Measurements from ENCODE around the gene HACE1.

The HACE1 gene

GRCh38 chr6:104896914-104897313, 37.2 kb upstream of the HACE1 start:
- Histone ChIP-seq H3K4me2 (ENCODE audit: low read length) (no peak overlapping the region), H3K27ac (ENCODE audit: low read depth, low read length) (no peak overlapping the region), H2BK120ac (ENCODE audit: low read depth, low read length) (no peak overlapping the region), H3K56ac (ENCODE audit: low read length) (no peak overlapping the region), H2AK5ac (ENCODE audit: low read length) (no peak overlapping the region), H2BK5ac (ENCODE audit: low read length) (no peak overlapping the region), H3K36me3 (ENCODE audit: control insufficient read depth, insufficient read depth, low read length) (no peaks in the 10 kb centered on the region), H3K4ac (ENCODE audit: low read depth, low read length) (no peak overlapping the region), H3K27me3 (ENCODE audit: insufficient read depth, low read length, poor library complexity) (no peaks in the 10 kb centered on the region), H3K9ac (ENCODE audit: low read length) (no peak overlapping the region), H3K79me2 (ENCODE audit: control insufficient read depth, insufficient read depth, low read length) (no peaks in the 10 kb centered on the region), H2BK15ac (replicated peaks; ENCODE audit: low read depth) (no peak overlapping the region), H3K4me3 (ENCODE audit: low read length) (no peak overlapping the region), H3K4me1 (ENCODE audit: control insufficient read depth, low read depth, low read length) (no peaks in the 10 kb centered on the region), H3K79me1 (ENCODE audit: low read length) (no peaks in the 10 kb centered on the region), H3K23ac (ENCODE audit: low read length) (no peak overlapping the region), H4K5ac (ENCODE audit: low read length) (no peak overlapping the region), H3K18ac (ENCODE audit: low read length) (no peak overlapping the region), H4K8ac (ENCODE audit: low read depth, low read length) (no peak overlapping the region)
- WGBS (ENCODE audit: extremely low coverage, insufficient coverage, low lambda C conversion rate) = no CpG with 5 or more reads among the region's 5 CpGs
- no peak for DNase-seq

- no peaks in the 10 kb centered on the region for H3K4me1 ChIP-seq (ENCODE audit: control insufficient read depth, low read depth, low read length)
- H3K27me3 ChIP-seq (ENCODE audit: insufficient read depth, low read length, poor library complexity) = no peaks in the 10 kb centered on the region
- no peaks in the 10 kb centered on the region for H3K79me1 ChIP-seq (ENCODE audit: low read length)
- H3K79me2 ChIP-seq (ENCODE audit: control insufficient read depth, insufficient read depth, low read length) = no peaks in the 10 kb centered on the region
- no peaks in the 10 kb centered on the region for H3K36me3 ChIP-seq (ENCODE audit: control insufficient read depth, insufficient read depth, low read length)
- no peak overlapping the region for H2AK5ac ChIP-seq (ENCODE audit: low read length)
- no peak overlapping the region for H3K9ac ChIP-seq (ENCODE audit: low read length)
- H4K5ac ChIP-seq (ENCODE audit: low read length) = no peak overlapping the region
- DNase-seq = no peak
- H2BK15ac ChIP-seq (replicated peaks; ENCODE audit: low read depth) = no peak overlapping the region
- H4K8ac ChIP-seq (ENCODE audit: low read depth, low read length) = no peak overlapping the region
- H3K23ac ChIP-seq (ENCODE audit: low read length) = no peak overlapping the region
- H3K56ac ChIP-seq (ENCODE audit: low read length) = no peak overlapping the region
- no CpG with 5 or more reads among the region's 3 CpGs for WGBS (ENCODE audit: extremely low coverage, insufficient coverage, low lambda C conversion rate)
- H3K4ac ChIP-seq (ENCODE audit: low read depth, low read length) = no peak overlapping the region
- no peak overlapping the region for H3K18ac ChIP-seq (ENCODE audit: low read length)
- no peak overlapping the region for H3K4me2 ChIP-seq (ENCODE audit: low read length)
- H3K27ac ChIP-seq (ENCODE audit: low read depth, low read length) = no peak overlapping the region
- H3K4me3 ChIP-seq (ENCODE audit: low read length) = no peak overlapping the region
- no peak overlapping the region for H2BK120ac ChIP-seq (ENCODE audit: low read depth, low read length)
- H2BK5ac ChIP-seq (ENCODE audit: low read length) = no peak overlapping the region
Measured at GRCh38 chr6:104888066-104888465, 28.3 kb upstream of the HACE1 start.

GRCh38 chr6:104887350-104887749, 27.6 kb upstream of the HACE1 start:
- no peak overlapping the region for H2AK5ac ChIP-seq (ENCODE audit: low read length)
- H3K4me2 ChIP-seq (ENCODE audit: low read length) = no peak overlapping the region
- H3K79me1 ChIP-seq (ENCODE audit: low read length) = no peaks in the 10 kb centered on the region
- H3K4ac ChIP-seq (ENCODE audit: low read depth, low read length) = no peak overlapping the region
- no CpG with 5 or more reads among the region's 7 CpGs for WGBS (ENCODE audit: extremely low coverage, insufficient coverage, low lambda C conversion rate)
- no peaks in the 10 kb centered on the region for H3K4me1 ChIP-seq (ENCODE audit: control insufficient read depth, low read depth, low read length)
- no peak overlapping the region for H4K5ac ChIP-seq (ENCODE audit: low read length)
- DNase-seq = peak; percentile 46
- no peak overlapping the region for H3K27ac ChIP-seq (ENCODE audit: low read depth, low read length)
- no peak overlapping the region for H4K8ac ChIP-seq (ENCODE audit: low read depth, low read length)
- no peaks in the 10 kb centered on the region for H3K27me3 ChIP-seq (ENCODE audit: insufficient read depth, low read length, poor library complexity)
- no peak overlapping the region for H3K9ac ChIP-seq (ENCODE audit: low read length)
- no peak overlapping the region for H2BK15ac ChIP-seq (replicated peaks; ENCODE audit: low read depth)
- H3K36me3 ChIP-seq (ENCODE audit: control insufficient read depth, insufficient read depth, low read length) = no peaks in the 10 kb centered on the region
- no peak overlapping the region for H3K23ac ChIP-seq (ENCODE audit: low read length)
- no peak overlapping the region for H3K4me3 ChIP-seq (ENCODE audit: low read length)
- H3K56ac ChIP-seq (ENCODE audit: low read length) = no peak overlapping the region
- H3K79me2 ChIP-seq (ENCODE audit: control insufficient read depth, insufficient read depth, low read length) = no peaks in the 10 kb centered on the region
- H2BK5ac ChIP-seq (ENCODE audit: low read length) = no peak overlapping the region
- no peak overlapping the region for H2BK120ac ChIP-seq (ENCODE audit: low read depth, low read length)
- no peak overlapping the region for H3K18ac ChIP-seq (ENCODE audit: low read length)

GRCh38 chr6:104885518-104886043, 25.9 kb upstream of the HACE1 start:
- no peak overlapping the region for H3K9ac ChIP-seq (ENCODE audit: low read length)

GRCh38 chr6:104884867-104885517, 25.3 kb upstream of the HACE1 start:
- Histone ChIP-seq H3K4ac (ENCODE audit: low read depth, low read length) (no peak overlapping the region), H3K56ac (ENCODE audit: low read length) (no peak overlapping the region), H3K79me2 (ENCODE audit: control insufficient read depth, insufficient read depth, low read length) (no peaks in the 10 kb centered on the region), H3K79me1 (ENCODE audit: low read length) (no peaks in the 10 kb centered on the region), H2BK120ac (ENCODE audit: low read depth, low read length) (no peak overlapping the region), H3K4me3 (ENCODE audit: low read length) (no peak overlapping the region), H3K4me2 (ENCODE audit: low read length) (no peak overlapping the region), H3K9ac (ENCODE audit: low read length) (no peak overlapping the region), H4K5ac (ENCODE audit: low read length) (no peak overlapping the region), H3K36me3 (ENCODE audit: control insufficient read depth, insufficient read depth, low read length) (no peaks in the 10 kb centered on the region), H3K23ac (ENCODE audit: low read length) (no peak overlapping the region), H3K27me3 (ENCODE audit: insufficient read depth, low read length, poor library complexity) (no peaks in the 10 kb centered on the region), H2BK5ac (ENCODE audit: low read length) (no peak overlapping the region), H2AK5ac (ENCODE audit: low read length) (no peak overlapping the region), H4K8ac (ENCODE audit: low read depth, low read length) (no peak overlapping the region), H2BK15ac (replicated peaks; ENCODE audit: low read depth) (no peak overlapping the region), H3K4me1 (ENCODE audit: control insufficient read depth, low read depth, low read length) (no peaks in the 10 kb centered on the region), H3K18ac (ENCODE audit: low read length) (no peak overlapping the region), H3K27ac (ENCODE audit: low read depth, low read length) (no peak overlapping the region)
- DNase-seq = no peak
- WGBS (ENCODE audit: extremely low coverage, insufficient coverage, low lambda C conversion rate) = 100% methylated on average over 1 of the region's 12 CpGs

More at GRCh38 chr6:104885518-104886043, 25.9 kb upstream of the HACE1 start:
- no CpG with 5 or more reads among the region's 19 CpGs for WGBS (ENCODE audit: extremely low coverage, insufficient coverage, low lambda C conversion rate)
- Histone ChIP-seq H3K27me3 (ENCODE audit: insufficient read depth, low read length, poor library complexity) (no peaks in the 10 kb centered on the region), H4K8ac (ENCODE audit: low read depth, low read length) (no peak overlapping the region), H3K36me3 (ENCODE audit: control insufficient read depth, insufficient read depth, low read length) (no peaks in the 10 kb centered on the region), H3K79me1 (ENCODE audit: low read length) (no peaks in the 10 kb centered on the region), H2BK5ac (ENCODE audit: low read length) (no peak overlapping the region), H3K23ac (ENCODE audit: low read length) (no peak overlapping the region), H2BK15ac (replicated peaks; ENCODE audit: low read depth) (no peak overlapping the region), H3K18ac (ENCODE audit: low read length) (no peak overlapping the region), H2AK5ac (ENCODE audit: low read length) (no peak overlapping the region), H3K4me1 (ENCODE audit: control insufficient read depth, low read depth, low read length) (no peaks in the 10 kb centered on the region), H3K4me2 (ENCODE audit: low read length) (no peak overlapping the region), H3K79me2 (ENCODE audit: control insufficient read depth, insufficient read depth, low read length) (no peaks in the 10 kb centered on the region), H3K4me3 (ENCODE audit: low read length) (no peak overlapping the region), H3K4ac (ENCODE audit: low read depth, low read length) (no peak overlapping the region), H4K5ac (ENCODE audit: low read length) (no peak overlapping the region), H2BK120ac (ENCODE audit: low read depth, low read length) (no peak overlapping the region), H3K27ac (ENCODE audit: low read depth, low read length) (no peak overlapping the region), H3K56ac (ENCODE audit: low read length) (no peak overlapping the region)
- DNase-seq = no peak
